ENCODE measurements around the gene TGIF1.

- no peak for TF ChIP-seq POLR2A (IDR thresholded peaks at IDR 0.05)
- TF ChIP-seq, protein P1, sequence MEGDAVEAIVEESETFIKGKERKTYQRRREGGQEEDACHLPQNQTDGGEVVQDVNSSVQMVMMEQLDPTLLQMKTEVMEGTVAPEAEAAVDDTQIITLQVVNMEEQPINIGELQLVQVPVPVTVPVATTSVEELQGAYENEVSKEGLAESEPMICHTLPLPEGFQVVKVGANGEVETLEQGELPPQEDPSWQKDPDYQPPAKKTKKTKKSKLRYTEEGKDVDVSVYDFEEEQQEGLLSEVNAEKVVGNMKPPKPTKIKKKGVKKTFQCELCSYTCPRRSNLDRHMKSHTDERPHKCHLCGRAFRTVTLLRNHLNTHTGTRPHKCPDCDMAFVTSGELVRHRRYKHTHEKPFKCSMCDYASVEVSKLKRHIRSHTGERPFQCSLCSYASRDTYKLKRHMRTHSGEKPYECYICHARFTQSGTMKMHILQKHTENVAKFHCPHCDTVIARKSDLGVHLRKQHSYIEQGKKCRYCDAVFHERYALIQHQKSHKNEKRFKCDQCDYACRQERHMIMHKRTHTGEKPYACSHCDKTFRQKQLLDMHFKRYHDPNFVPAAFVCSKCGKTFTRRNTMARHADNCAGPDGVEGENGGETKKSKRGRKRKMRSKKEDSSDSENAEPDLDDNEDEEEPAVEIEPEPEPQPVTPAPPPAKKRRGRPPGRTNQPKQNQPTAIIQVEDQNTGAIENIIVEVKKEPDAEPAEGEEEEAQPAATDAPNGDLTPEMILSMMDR (IDR thresholded peaks at IDR 0.05): no peak
Observed at GRCh38 chr18:3429121-3429520, 20.9 kb upstream of the TGIF1 start.

Data from Peyer's patch (tissue), 4 donors.